PC-3 (cell line): ENCODE measurements around the gene OPRM1.

ENCODE experiments used
- CTCF ChIP-seq: fragments of 300-600 bp; sonication (generic); conservative IDR thresholded peaks from 2 replicates; pipeline ENCODE4 v1.5.1; 2017; ENCODE audit warnings: antibody characterized with exemption, low read depth, mild to moderate bottlenecking, low read length
- EZH2 ChIP-seq: fragments of 300-600 bp; sonication (generic); IDR thresholded peaks from one replicate; pipeline ENCODE4 v1.6.1; 2017; ENCODE audit warnings: antibody characterized with exemption, mild to moderate bottlenecking, low read length; ENCODE audit not compliant: unreplicated experiment
- EZH2phosphoT487 ChIP-seq: fragments of 300-600 bp; sonication (generic); IDR thresholded peaks from 2 replicates; pipeline ENCODE4 v1.6.1; 2018; ENCODE audit warnings: mild to moderate bottlenecking, antibody characterized with exemption, low read length, borderline replicate concordance

DNA sequence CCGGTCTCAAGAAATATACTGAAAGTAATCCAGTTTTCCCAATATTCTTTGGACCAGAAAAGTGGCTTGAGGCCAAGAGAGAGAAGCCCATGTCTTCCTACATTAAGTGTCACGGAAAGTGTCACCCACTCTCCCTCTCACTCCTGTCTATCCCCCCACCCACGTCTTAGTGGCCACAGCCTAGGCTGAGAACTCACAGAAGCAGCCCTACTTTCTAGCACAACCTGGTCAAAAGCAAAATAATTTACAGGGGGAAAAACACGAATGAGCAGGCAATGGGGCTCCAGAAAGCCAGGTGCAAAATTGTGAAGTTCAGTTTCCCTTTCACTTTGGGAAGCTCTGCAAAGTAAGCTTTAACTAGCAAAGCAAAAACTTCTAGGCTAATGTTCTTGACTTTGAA, 118.0 kb downstream of the OPRM1 start:
- TF ChIP-seq EZH2 (no peak), CTCF (no peak), EZH2phosphoT487 (no peak)
